ENCODE data around the gene MOAP1. TPM values are rescaled to one million over a fixed set of nuclear protein-coding genes. Genes with fewer than 3 reads are reported as not detected.

MOAP1 gene
- total and polyA plus RNA-seq, 2 experiments from 2014 or later, result 8.6 to 21.6 TPM

GRCh38 chr14:93175492-93175891 lies 9.2 kb downstream of the MOAP1 start:
- H3K9me2 ChIP-seq (ENCODE audit: insufficient read depth), result no peaks in the 10 kb centered on the region

More at GRCh38 chr14:93175492-93175891, 9.2 kb downstream of the MOAP1 start:
- ATAC-seq (no peak), DNase-seq (ENCODE audit: low spot score) (no peak)
- no peaks in the 10 kb centered on the region for H3K36me3 ChIP-seq (ENCODE audit: insufficient read depth)
- Mint-ChIP-seq H3K4me1 (no peaks in the 10 kb centered on the region), H3K36me3 (ENCODE audit: low read depth) (no peaks in the 10 kb centered on the region), H3K9me3 (no peaks in the 10 kb centered on the region), H3K4me3 (no peak overlapping the region), H3K27me3 (ENCODE audit: insufficient read depth, low read depth, poor library complexity) (peaks cover 1% of the 10 kb centered on the region), H3K27ac (no peak overlapping the region)
- H3K4me3 ChIP-seq, result no peak overlapping the region
- H3F3A ChIP-seq (replicated peaks; ENCODE audit: low read depth), result no peaks in the 10 kb centered on the region
- H3K4me1 ChIP-seq (ENCODE audit: insufficient read depth), result no peaks in the 10 kb centered on the region
- H3K4me2 ChIP-seq, result no peak overlapping the region
- no peaks in the 10 kb centered on the region for H4K20me1 ChIP-seq (replicated peaks; ENCODE audit: insufficient read depth)
- H3K79me2 ChIP-seq (replicated peaks; ENCODE audit: insufficient read depth), result no peaks in the 10 kb centered on the region
- no peak overlapping the region for H2AFZ ChIP-seq
- no peak overlapping the region for H3K27ac ChIP-seq (ENCODE audit: low read depth)
- H3K27me3 ChIP-seq (ENCODE audit: insufficient read depth), result no peaks in the 10 kb centered on the region
- TF ChIP-seq CREB1 (CRISPR knock-in tag; IDR thresholded peaks at IDR 0.05; ENCODE audit: low read depth) (no peak), EZH2 (IDR thresholded peaks at IDR 0.05; ENCODE audit: low read depth, unreplicated experiment) (no peak), ZNF331 (CRISPR knock-in tag; IDR thresholded peaks at IDR 0.05; ENCODE audit: low read depth) (no peak), STAT1 (IDR thresholded peaks at IDR 0.05; ENCODE audit: unreplicated experiment) (no peak), EZH2phosphoT487 (IDR thresholded peaks at IDR 0.05; ENCODE audit: unreplicated experiment) (no peak), POLR2AphosphoS5 (IDR thresholded peaks at IDR 0.05; ENCODE audit: low read depth) (no peak), ZNF114 (CRISPR knock-in tag; IDR thresholded peaks at IDR 0.05) (no peak), NANOG (IDR thresholded peaks at IDR 0.05; ENCODE audit: borderline replicate concordance) (no peak), CTCF (conservative IDR thresholded peaks at IDR 0.05; ENCODE audit: low read depth in 2 of 2) (no peak), JUNB (IDR thresholded peaks at IDR 0.05; ENCODE audit: unreplicated experiment) (no peak)
- TF ChIP-seq, protein P1, sequence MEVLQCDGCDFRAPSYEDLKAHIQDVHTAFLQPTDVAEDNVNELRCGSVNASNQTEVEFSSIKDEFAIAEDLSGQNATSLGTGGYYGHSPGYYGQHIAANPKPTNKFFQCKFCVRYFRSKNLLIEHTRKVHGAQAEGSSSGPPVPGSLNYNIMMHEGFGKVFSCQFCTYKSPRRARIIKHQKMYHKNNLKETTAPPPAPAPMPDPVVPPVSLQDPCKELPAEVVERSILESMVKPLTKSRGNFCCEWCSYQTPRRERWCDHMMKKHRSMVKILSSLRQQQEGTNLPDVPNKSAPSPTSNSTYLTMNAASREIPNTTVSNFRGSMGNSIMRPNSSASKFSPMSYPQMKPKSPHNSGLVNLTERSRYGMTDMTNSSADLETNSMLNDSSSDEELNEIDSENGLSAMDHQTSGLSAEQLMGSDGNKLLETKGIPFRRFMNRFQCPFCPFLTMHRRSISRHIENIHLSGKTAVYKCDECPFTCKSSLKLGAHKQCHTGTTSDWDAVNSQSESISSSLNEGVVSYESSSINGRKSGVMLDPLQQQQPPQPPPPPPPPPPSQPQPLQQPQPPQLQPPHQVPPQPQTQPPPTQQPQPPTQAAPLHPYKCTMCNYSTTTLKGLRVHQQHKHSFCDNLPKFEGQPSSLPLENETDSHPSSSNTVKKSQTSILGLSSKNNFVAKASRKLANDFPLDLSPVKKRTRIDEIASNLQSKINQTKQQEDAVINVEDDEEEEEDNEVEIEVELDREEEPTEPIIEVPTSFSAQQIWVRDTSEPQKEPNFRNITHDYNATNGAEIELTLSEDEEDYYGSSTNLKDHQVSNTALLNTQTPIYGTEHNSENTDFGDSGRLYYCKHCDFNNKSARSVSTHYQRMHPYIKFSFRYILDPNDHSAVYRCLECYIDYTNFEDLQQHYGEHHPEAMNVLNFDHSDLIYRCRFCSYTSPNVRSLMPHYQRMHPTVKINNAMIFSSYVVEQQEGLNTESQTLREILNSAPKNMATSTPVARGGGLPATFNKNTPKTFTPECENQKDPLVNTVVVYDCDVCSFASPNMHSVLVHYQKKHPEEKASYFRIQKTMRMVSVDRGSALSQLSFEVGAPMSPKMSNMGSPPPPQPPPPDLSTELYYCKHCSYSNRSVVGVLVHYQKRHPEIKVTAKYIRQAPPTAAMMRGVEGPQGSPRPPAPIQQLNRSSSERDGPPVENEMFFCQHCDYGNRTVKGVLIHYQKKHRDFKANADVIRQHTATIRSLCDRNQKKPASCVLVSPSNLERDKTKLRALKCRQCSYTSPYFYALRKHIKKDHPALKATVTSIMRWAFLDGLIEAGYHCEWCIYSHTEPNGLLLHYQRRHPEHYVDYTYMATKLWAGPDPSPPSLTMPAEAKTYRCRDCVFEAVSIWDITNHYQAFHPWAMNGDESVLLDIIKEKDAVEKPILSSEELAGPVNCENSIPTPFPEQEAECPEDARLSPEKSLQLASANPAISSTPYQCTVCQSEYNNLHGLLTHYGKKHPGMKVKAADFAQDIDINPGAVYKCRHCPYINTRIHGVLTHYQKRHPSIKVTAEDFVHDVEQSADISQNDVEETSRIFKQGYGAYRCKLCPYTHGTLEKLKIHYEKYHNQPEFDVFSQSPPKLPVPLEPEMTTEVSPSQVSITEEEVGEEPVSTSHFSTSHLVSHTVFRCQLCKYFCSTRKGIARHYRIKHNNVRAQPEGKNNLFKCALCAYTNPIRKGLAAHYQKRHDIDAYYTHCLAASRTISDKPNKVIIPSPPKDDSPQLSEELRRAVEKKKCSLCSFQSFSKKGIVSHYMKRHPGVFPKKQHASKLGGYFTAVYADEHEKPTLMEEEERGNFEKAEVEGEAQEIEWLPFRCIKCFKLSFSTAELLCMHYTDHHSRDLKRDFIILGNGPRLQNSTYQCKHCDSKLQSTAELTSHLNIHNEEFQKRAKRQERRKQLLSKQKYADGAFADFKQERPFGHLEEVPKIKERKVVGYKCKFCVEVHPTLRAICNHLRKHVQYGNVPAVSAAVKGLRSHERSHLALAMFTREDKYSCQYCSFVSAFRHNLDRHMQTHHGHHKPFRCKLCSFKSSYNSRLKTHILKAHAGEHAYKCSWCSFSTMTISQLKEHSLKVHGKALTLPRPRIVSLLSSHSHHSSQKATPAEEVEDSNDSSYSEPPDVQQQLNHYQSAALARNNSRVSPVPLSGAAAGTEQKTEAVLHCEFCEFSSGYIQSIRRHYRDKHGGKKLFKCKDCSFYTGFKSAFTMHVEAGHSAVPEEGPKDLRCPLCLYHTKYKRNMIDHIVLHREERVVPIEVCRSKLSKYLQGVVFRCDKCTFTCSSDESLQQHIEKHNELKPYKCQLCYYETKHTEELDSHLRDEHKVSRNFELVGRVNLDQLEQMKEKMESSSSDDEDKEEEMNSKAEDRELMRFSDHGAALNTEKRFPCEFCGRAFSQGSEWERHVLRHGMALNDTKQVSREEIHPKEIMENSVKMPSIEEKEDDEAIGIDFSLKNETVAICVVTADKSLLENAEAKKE (CRISPR knock-in tag; IDR thresholded peaks at IDR 0.05), result no peak
- TF ChIP-seq, protein P2, sequence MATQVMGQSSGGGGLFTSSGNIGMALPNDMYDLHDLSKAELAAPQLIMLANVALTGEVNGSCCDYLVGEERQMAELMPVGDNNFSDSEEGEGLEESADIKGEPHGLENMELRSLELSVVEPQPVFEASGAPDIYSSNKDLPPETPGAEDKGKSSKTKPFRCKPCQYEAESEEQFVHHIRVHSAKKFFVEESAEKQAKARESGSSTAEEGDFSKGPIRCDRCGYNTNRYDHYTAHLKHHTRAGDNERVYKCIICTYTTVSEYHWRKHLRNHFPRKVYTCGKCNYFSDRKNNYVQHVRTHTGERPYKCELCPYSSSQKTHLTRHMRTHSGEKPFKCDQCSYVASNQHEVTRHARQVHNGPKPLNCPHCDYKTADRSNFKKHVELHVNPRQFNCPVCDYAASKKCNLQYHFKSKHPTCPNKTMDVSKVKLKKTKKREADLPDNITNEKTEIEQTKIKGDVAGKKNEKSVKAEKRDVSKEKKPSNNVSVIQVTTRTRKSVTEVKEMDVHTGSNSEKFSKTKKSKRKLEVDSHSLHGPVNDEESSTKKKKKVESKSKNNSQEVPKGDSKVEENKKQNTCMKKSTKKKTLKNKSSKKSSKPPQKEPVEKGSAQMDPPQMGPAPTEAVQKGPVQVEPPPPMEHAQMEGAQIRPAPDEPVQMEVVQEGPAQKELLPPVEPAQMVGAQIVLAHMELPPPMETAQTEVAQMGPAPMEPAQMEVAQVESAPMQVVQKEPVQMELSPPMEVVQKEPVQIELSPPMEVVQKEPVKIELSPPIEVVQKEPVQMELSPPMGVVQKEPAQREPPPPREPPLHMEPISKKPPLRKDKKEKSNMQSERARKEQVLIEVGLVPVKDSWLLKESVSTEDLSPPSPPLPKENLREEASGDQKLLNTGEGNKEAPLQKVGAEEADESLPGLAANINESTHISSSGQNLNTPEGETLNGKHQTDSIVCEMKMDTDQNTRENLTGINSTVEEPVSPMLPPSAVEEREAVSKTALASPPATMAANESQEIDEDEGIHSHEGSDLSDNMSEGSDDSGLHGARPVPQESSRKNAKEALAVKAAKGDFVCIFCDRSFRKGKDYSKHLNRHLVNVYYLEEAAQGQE (IDR thresholded peaks at IDR 0.05; ENCODE audit: unreplicated experiment), result no peak
- TF ChIP-seq, protein P3, sequence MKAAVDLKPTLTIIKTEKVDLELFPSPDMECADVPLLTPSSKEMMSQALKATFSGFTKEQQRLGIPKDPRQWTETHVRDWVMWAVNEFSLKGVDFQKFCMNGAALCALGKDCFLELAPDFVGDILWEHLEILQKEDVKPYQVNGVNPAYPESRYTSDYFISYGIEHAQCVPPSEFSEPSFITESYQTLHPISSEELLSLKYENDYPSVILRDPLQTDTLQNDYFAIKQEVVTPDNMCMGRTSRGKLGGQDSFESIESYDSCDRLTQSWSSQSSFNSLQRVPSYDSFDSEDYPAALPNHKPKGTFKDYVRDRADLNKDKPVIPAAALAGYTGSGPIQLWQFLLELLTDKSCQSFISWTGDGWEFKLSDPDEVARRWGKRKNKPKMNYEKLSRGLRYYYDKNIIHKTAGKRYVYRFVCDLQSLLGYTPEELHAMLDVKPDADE (IDR thresholded peaks at IDR 0.05), result no peak

Measured in GM23338 (cell line).